PC-3 (cell line): ENCODE measurements around the gene PDGFD. TPM values are rescaled to one million over a fixed set of nuclear protein-coding genes. Genes with fewer than 3 reads are reported as not detected.

Experiments used
- ATAC-seq: fragments of 200-7000 bp; cut with Tn5 transposase; 2 replicates; pipeline ENCODE4 v1.9.1; 2020; ENCODE audit warnings: mild to moderate bottlenecking, moderate library complexity
- BruUV-seq: library from RNA; stranded (reverse); fragments of 400-500 nt; replicated peaks from 2 replicates; lab custom pipeline; 2021; lab: Mats Ljungman, UMichigan
- CTCF ChIA-PET: fragments of 300-600 bp; sonication (Branson Sonifier 250); formaldehyde crosslinking; loops from one replicate; lab custom pipeline; 2022; ENCODE audit warnings: antibody characterized with exemption; lab: Charles Lee
- POLR2A ChIA-PET: fragments of 300-600 bp; sonication (Branson Sonifier 250); formaldehyde crosslinking; loops from one replicate; lab custom pipeline; 2022; ENCODE audit warnings: antibody characterized with exemption; ENCODE audit not compliant: unreplicated experiment; lab: Charles Lee
- DNase-seq: peaks from one replicate; pipeline ENCODE4 v3.0.0-alpha.2; 2015
- H2AFZ ChIP-seq: fragments of 300-600 bp; sonication (generic); 2 replicates; pipeline ENCODE4 v1.6.0; 2016; ENCODE audit warnings: antibody characterized with exemption, low read length
- H3F3A ChIP-seq: fragments of 300-600 bp; sonication (generic); one replicate; pipeline ENCODE4 v1.6.0; 2017; ENCODE audit warnings: antibody characterized with exemption, low read length, control low read depth, mild to moderate bottlenecking; ENCODE audit not compliant: unreplicated experiment
- H3K27ac ChIP-seq: fragments of 300-600 bp; sonication (generic); 2 replicates; pipeline ENCODE4 v1.5.1; 2016; ENCODE audit warnings: mild to moderate bottlenecking, low read length
- H3K27me3 ChIP-seq: fragments of 300-600 bp; sonication (generic); 2 replicates; pipeline ENCODE4 v1.6.1; 2016; ENCODE audit warnings: low read length, mixed read lengths
- H3K36me3 ChIP-seq: fragments of 300-600 bp; sonication (generic); 2 replicates; pipeline ENCODE4 v1.6.1; 2016; ENCODE audit warnings: low read depth, mixed run types, low read length, mixed read lengths
- H3K4me1 ChIP-seq: fragments of 300-600 bp; sonication (generic); 2 replicates; pipeline ENCODE4 v1.5.1; 2016; ENCODE audit warnings: low read length; ENCODE audit not compliant: insufficient read depth
- H3K4me2 ChIP-seq: fragments of 300-600 bp; sonication (generic); 2 replicates; pipeline ENCODE4 v1.6.0; 2016; ENCODE audit warnings: low read length
- H3K4me3 ChIP-seq: fragments of 300-600 bp; sonication (generic); 2 replicates; pipeline ENCODE4 v1.5.1; 2016; ENCODE audit warnings: mild to moderate bottlenecking, low read length, mixed read lengths
- H3K79me2 ChIP-seq: fragments of 300-600 bp; sonication (generic); 2 replicates; pipeline ENCODE4 v1.6.1; 2017; ENCODE audit warnings: low read length, mixed read lengths
- H3K9ac ChIP-seq: fragments of 300-600 bp; sonication (generic); 2 replicates; pipeline ENCODE4 v1.6.0; 2016; ENCODE audit warnings: mild to moderate bottlenecking, low read length
- H3K9me2 ChIP-seq: fragments of 300-600 bp; sonication (generic); replicated peaks from 2 replicates; pipeline ENCODE4 v1.6.1; 2016; ENCODE audit warnings: mixed run types, low read length, mixed read lengths
- H3K9me3 ChIP-seq: fragments of 300-600 bp; sonication (generic); 2 replicates; pipeline ENCODE4 v1.6.1; 2016; ENCODE audit warnings: low read length, mixed read lengths
- H4K20me1 ChIP-seq: fragments of 300-600 bp; sonication (generic); 2 replicates; pipeline ENCODE4 v1.6.1; 2016; ENCODE audit warnings: low read length, mixed read lengths
- CTCF ChIP-seq: fragments of 300-600 bp; sonication (generic); conservative IDR thresholded peaks from 2 replicates; pipeline ENCODE4 v1.5.1; 2017; ENCODE audit warnings: antibody characterized with exemption, low read depth, mild to moderate bottlenecking, low read length
- EZH2 ChIP-seq: fragments of 300-600 bp; sonication (generic); IDR thresholded peaks from one replicate; pipeline ENCODE4 v1.6.1; 2017; ENCODE audit warnings: antibody characterized with exemption, mild to moderate bottlenecking, low read length; ENCODE audit not compliant: unreplicated experiment
- EZH2phosphoT487 ChIP-seq: fragments of 300-600 bp; sonication (generic); IDR thresholded peaks from 2 replicates; pipeline ENCODE4 v1.6.1; 2018; ENCODE audit warnings: mild to moderate bottlenecking, antibody characterized with exemption, low read length, borderline replicate concordance
- intact Hi-C: fragments of 100-400 bp; cut with micrococcal nuclease; formaldehyde crosslinking; loops from 2 replicates; pipeline ENCODE4 v1.9.0; 2023
- total RNA-seq: library from RNA; depleted of rRNA; stranded (reverse); fragments of >200 nt; gene quantifications from 2 replicates; pipeline ENCODE4 v1.2.3, GENCODE V29; 2014

The PDGFD gene
- total RNA-seq, 1 experiment from 2014 or later, result 5.0 TPM

DNA sequence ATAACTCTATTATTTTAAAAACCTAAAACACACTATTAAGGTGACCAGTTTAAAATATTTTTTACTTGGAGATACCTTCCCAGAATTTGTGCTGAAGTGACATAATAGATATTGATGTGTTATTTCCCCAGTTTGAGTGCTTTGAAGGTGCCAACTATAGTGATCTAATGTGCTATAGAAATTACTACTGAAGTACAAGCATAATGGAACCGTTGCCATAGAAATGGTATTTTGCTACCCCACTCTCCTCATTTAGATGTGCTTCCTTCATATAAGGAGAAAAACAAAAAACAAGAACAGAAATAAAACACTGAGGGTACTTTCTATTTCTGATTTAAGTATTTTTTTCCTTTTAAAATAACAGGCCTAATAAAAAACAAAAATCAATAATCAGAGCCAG is 108.4 kb downstream of the PDGFD start:
- ATAC-seq (no peak), DNase-seq (no peak)
- Histone ChIP-seq H3K27me3 (peaks cover 39% of the 10 kb centered on the region), H3K9ac (no peak overlapping the region), H3K4me2 (no peak overlapping the region), H3K9me2 (no peaks in the 10 kb centered on the region), H4K20me1 (no peaks in the 10 kb centered on the region), H2AFZ (no peak overlapping the region), H3K9me3 (no peaks in the 10 kb centered on the region), H3K4me1 (no peaks in the 10 kb centered on the region), H3K79me2 (no peaks in the 10 kb centered on the region), H3K36me3 (no peaks in the 10 kb centered on the region), H3K4me3 (no peak overlapping the region), H3K27ac (no peak overlapping the region), H3F3A (no peaks in the 10 kb centered on the region)
- intact Hi-C loops, result no loop called here
- ChIA-PET CTCF (no interaction called here), POLR2A (no interaction called here)
- TF ChIP-seq EZH2 (no peak), EZH2phosphoT487 (no peak), CTCF (no peak)
- no TSS peak for BruUV-seq

GRCh38 chr11:104054911-104055529 is 108.9 kb downstream of the PDGFD start:
- Histone ChIP-seq H3F3A (no peaks in the 10 kb centered on the region), H3K36me3 (no peaks in the 10 kb centered on the region), H3K4me3 (no peak overlapping the region), H2AFZ (no peak overlapping the region), H3K9me3 (no peaks in the 10 kb centered on the region), H3K9me2 (no peaks in the 10 kb centered on the region), H3K79me2 (no peaks in the 10 kb centered on the region), H3K4me2 (no peak overlapping the region), H3K4me1 (no peaks in the 10 kb centered on the region), H3K27me3 (peaks cover 34% of the 10 kb centered on the region), H4K20me1 (no peaks in the 10 kb centered on the region), H3K27ac (no peak overlapping the region), H3K9ac (no peak overlapping the region)
- DNase-seq (no peak), ATAC-seq (no peak)
- TF ChIP-seq EZH2phosphoT487 (no peak), EZH2 (no peak), CTCF (no peak)
- intact Hi-C loops, result no loop called here
- BruUV-seq, result no TSS peak
- CTCF ChIA-PET, result no interaction called here
- POLR2A ChIA-PET, result no interaction called here

GRCh38 chr11:104053743-104054478 is 110.0 kb downstream of the PDGFD start:
- no peak for TF ChIP-seq EZH2phosphoT487
- no peak for TF ChIP-seq EZH2
- no peak for TF ChIP-seq CTCF
- Histone ChIP-seq H2AFZ (no peak overlapping the region), H3K9me3 (no peaks in the 10 kb centered on the region), H3K4me2 (no peak overlapping the region), H3K9me2 (no peaks in the 10 kb centered on the region), H3K36me3 (no peaks in the 10 kb centered on the region), H3K4me3 (no peak overlapping the region), H4K20me1 (no peaks in the 10 kb centered on the region), H3K79me2 (no peaks in the 10 kb centered on the region), H3K4me1 (no peaks in the 10 kb centered on the region), H3K27ac (no peak overlapping the region), H3K9ac (no peak overlapping the region), H3F3A (no peaks in the 10 kb centered on the region), H3K27me3 (peaks cover 27% of the 10 kb centered on the region)
- DNase-seq (no peak), ATAC-seq (no peak)
- no TSS peak for BruUV-seq
- POLR2A ChIA-PET, result no interaction called here
- intact Hi-C loops, result no loop called here
- CTCF ChIA-PET, result no interaction called here
